OCI-LY1 (cell line): ENCODE data around the gene NUP62.

ENCODE experiments used
- H2AFZ ChIP-seq: fragments of 200-600 bp; sonication (generic), shearing (Covaris generic); 2 replicates; pipeline ENCODE4 v1.6.0; 2014; ENCODE audit warnings: antibody characterized with exemption, mild to moderate bottlenecking, low read length
- H3F3A ChIP-seq: fragments of 200-600 bp; sonication (generic), shearing (Covaris generic); 2 replicates; pipeline ENCODE4 v1.6.0; 2014; ENCODE audit warnings: mild to moderate bottlenecking, antibody characterized with exemption, low read length, moderate library complexity; ENCODE audit not compliant: insufficient read depth
- H3K27ac ChIP-seq: fragments of 200-600 bp; sonication (generic); 2 replicates; pipeline ENCODE4 v1.5.1; 2014; ENCODE audit warnings: low read length, mixed run types, mild to moderate bottlenecking, low read depth; ENCODE audit not compliant: poor library complexity, severe bottlenecking
- H3K27me3 ChIP-seq: fragments of 200-600 bp; sonication (generic); 2 replicates; pipeline ENCODE4 v1.6.0; 2014; ENCODE audit warnings: antibody characterized with exemption, mild to moderate bottlenecking, low read length, moderate library complexity; ENCODE audit not compliant: insufficient read depth
- H3K36me3 ChIP-seq: fragments of 200-600 bp; sonication (generic); 2 replicates; pipeline ENCODE4 v1.6.1; 2014; ENCODE audit warnings: mild to moderate bottlenecking, antibody characterized with exemption, low read length, moderate library complexity, mixed read lengths; ENCODE audit not compliant: insufficient read depth
- H3K4me1 ChIP-seq: fragments of 200-600 bp; sonication (generic); 2 replicates; pipeline ENCODE4 v1.5.1; 2014; ENCODE audit warnings: mild to moderate bottlenecking, low read length, moderate library complexity; ENCODE audit not compliant: insufficient read depth, severe bottlenecking
- H3K4me2 ChIP-seq: fragments of 200-600 bp; sonication (generic), shearing (Covaris generic); 2 replicates; pipeline ENCODE4 v1.6.1; 2014; ENCODE audit warnings: low read length
- H3K4me3 ChIP-seq: fragments of 200-600 bp; sonication (generic); 2 replicates; pipeline ENCODE4 v1.5.1; 2014; ENCODE audit warnings: low read length, low read depth, mild to moderate bottlenecking, mixed read lengths; ENCODE audit not compliant: poor library complexity, severe bottlenecking
- H3K79me2 ChIP-seq: fragments of 200-600 bp; shearing (Covaris generic); 2 replicates; pipeline ENCODE4 v1.6.1; 2016; ENCODE audit warnings: mixed run types, low read length, mixed read lengths; ENCODE audit not compliant: insufficient read depth
- H3K9ac ChIP-seq: fragments of 200-600 bp; sonication (generic), shearing (Covaris generic); 2 replicates; pipeline ENCODE4 v1.6.1; 2014; ENCODE audit warnings: mild to moderate bottlenecking, low read length, mixed read lengths
- H3K9me2 ChIP-seq: fragments of 200-600 bp; sonication (generic), shearing (Covaris generic); 2 replicates; pipeline ENCODE4 v1.6.1; 2014; ENCODE audit warnings: low read depth, mild to moderate bottlenecking, low read length, mixed read lengths
- H3K9me3 ChIP-seq: fragments of 200-600 bp; shearing (Covaris generic); 2 replicates; pipeline ENCODE4 v1.6.1; 2014; ENCODE audit warnings: low read length, mixed read lengths
- H4K20me1 ChIP-seq: fragments of 200-600 bp; sonication (generic), shearing (Covaris generic); 2 replicates; pipeline ENCODE4 v1.6.0; 2016; ENCODE audit warnings: mild to moderate bottlenecking, low read length; ENCODE audit not compliant: insufficient read depth
- EZH2 ChIP-seq: fragments of 200-600 bp; sonication (generic), shearing (Covaris generic); IDR thresholded peaks from 2 replicates; pipeline ENCODE4 v1.8.0; 2017; ENCODE audit warnings: borderline replicate concordance, mixed run types, mild to moderate bottlenecking, antibody characterized with exemption, low read length, moderate library complexity, mixed read lengths
- TF ChIP-seq, protein P1 (sequence below): fragments of 200-600 bp; sonication (generic), shearing (Covaris generic); IDR thresholded peaks from 2 replicates; pipeline ENCODE4 v1.5.1; 2017; ENCODE audit warnings: mild to moderate bottlenecking, antibody characterized with exemption, low read length, moderate library complexity, mixed read lengths

The NUP62 gene

DNA sequence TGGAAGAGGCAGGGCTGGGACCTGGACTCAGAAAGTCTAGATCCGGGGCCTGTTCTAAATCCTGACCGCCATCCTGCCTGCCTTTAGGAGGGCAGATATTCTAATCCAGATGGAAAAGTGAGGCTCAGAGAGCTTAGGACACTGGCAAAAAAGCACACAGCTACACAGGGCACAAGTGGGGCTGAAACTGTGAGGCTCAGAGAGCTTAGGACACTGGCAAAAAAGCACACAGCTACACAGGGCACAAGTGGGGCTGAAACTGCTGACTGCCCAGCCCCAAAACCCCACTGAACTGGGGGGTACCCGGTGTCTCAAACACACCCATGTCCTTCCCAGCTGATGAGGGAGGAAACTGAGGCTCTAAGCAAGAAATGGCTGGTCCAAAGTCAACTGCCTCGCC is 54.1 kb downstream of the NUP62 start:
- H3K4me1 ChIP-seq = peaks cover 35% of the 10 kb centered on the region
- peak overlapping the region; percentile 98 for H3K9ac ChIP-seq
- no peaks in the 10 kb centered on the region for H3K9me3 ChIP-seq
- H4K20me1 ChIP-seq = no peaks in the 10 kb centered on the region
- peak overlapping the region; percentile 93 for H3K4me3 ChIP-seq
- peaks cover 20% of the 10 kb centered on the region for H3K36me3 ChIP-seq
- H3K4me2 ChIP-seq = peak overlapping the region; percentile 96
- peak overlapping the region; percentile 93 for H3K27ac ChIP-seq
- TF ChIP-seq, protein P1, sequence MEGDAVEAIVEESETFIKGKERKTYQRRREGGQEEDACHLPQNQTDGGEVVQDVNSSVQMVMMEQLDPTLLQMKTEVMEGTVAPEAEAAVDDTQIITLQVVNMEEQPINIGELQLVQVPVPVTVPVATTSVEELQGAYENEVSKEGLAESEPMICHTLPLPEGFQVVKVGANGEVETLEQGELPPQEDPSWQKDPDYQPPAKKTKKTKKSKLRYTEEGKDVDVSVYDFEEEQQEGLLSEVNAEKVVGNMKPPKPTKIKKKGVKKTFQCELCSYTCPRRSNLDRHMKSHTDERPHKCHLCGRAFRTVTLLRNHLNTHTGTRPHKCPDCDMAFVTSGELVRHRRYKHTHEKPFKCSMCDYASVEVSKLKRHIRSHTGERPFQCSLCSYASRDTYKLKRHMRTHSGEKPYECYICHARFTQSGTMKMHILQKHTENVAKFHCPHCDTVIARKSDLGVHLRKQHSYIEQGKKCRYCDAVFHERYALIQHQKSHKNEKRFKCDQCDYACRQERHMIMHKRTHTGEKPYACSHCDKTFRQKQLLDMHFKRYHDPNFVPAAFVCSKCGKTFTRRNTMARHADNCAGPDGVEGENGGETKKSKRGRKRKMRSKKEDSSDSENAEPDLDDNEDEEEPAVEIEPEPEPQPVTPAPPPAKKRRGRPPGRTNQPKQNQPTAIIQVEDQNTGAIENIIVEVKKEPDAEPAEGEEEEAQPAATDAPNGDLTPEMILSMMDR = no peak
- no peak for TF ChIP-seq EZH2
- H3F3A ChIP-seq = no peaks in the 10 kb centered on the region
- no peak overlapping the region for H2AFZ ChIP-seq
- no peaks in the 10 kb centered on the region for H3K27me3 ChIP-seq
- no peaks in the 10 kb centered on the region for H3K9me2 ChIP-seq
- H3K79me2 ChIP-seq = peaks cover 8% of the 10 kb centered on the region

DNA sequence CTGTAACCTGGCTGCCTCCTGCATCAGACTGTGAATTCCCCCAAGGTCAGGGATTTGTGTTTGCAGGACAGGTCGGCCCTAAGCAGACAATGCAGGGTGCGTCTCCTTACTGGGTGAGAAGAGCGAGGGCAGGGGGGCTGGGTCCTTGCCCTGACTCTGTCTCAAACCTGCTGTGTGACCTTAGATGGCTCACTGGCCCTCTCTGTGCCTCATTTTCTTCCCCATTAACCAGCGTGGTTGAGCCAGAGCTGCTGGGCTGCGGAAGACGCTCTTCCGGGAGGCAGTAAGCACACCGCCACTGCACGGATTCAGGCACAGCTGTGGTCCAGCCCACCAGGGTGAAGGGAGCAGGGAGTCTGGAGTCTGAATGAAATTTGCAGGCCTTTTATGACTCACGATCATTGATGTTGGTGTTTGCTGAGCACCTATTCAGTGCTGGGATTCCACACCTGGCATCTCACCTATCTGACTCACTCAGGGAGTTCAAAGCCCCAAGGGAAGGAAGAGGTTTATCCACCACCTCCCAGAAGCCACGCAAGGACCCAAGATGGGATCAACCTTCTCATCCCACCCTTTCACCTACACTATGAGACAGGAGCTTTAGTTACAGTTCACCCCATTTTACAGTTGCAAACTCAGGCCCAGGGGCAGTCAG is 54.7 kb downstream of the NUP62 start:
- no peaks in the 10 kb centered on the region for H3F3A ChIP-seq
- H2AFZ ChIP-seq = no peak overlapping the region
- H3K4me3 ChIP-seq = peak overlapping the region; percentile 93
- peaks cover 16% of the 10 kb centered on the region for H3K36me3 ChIP-seq
- peaks cover 40% of the 10 kb centered on the region for H3K4me1 ChIP-seq
- peaks cover 8% of the 10 kb centered on the region for H3K79me2 ChIP-seq
- peak overlapping the region; percentile 98; the same call in 1 of the 2 replicates for H3K9ac ChIP-seq
- no peaks in the 10 kb centered on the region for H3K9me2 ChIP-seq
- no peaks in the 10 kb centered on the region for H3K27me3 ChIP-seq
- no peaks in the 10 kb centered on the region for H4K20me1 ChIP-seq
- TF ChIP-seq EZH2 = no peak
- TF ChIP-seq, protein P1 = no peak
- peak overlapping the region; percentile 93 for H3K27ac ChIP-seq
- H3K4me2 ChIP-seq = peak overlapping the region; percentile 96
- H3K9me3 ChIP-seq = no peaks in the 10 kb centered on the region

DNA sequence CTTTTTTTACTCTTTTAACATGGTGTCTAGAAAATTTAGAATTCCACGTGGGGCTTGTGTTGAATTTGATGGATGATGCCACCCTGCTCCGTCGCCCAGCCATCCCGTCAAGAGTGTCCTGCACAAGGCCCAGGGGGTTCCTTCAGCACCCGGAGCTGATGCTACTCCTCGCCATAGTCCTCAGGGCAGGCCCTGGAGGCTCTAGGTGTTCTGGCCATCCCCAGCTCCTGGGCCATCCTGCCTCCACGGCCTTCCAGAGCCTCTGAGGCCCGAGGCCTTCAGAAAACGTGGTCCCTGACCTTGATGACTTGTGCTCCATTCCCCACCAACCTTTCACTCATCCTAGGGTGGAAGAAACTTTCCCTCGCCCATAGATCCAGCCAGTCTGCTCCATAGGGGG is 55.5 kb downstream of the NUP62 start:
- Histone ChIP-seq H3K9ac (no peak overlapping the region), H3K27ac (no peak overlapping the region), H3K36me3 (peaks cover 16% of the 10 kb centered on the region), H3K4me1 (peaks cover 40% of the 10 kb centered on the region), H3F3A (no peaks in the 10 kb centered on the region), H4K20me1 (no peaks in the 10 kb centered on the region), H3K9me2 (no peaks in the 10 kb centered on the region), H2AFZ (no peak overlapping the region), H3K4me3 (no peak overlapping the region), H3K9me3 (no peaks in the 10 kb centered on the region), H3K27me3 (no peaks in the 10 kb centered on the region), H3K4me2 (no peak overlapping the region), H3K79me2 (peaks cover 8% of the 10 kb centered on the region)
- no peak for TF ChIP-seq EZH2
- TF ChIP-seq, protein P1 = no peak
